Muscle of leg (tissue), 11 donors: ENCODE results near the gene GCH1. TPM values are rescaled to one million over a fixed set of nuclear protein-coding genes. Genes with fewer than 3 reads are reported as not detected.
"Not testable (repeated sequence)": the region's sequence is repeated elsewhere in the genome, so short reads cannot be mapped to it uniquely, and the experiment has no call there.

Source experiments
- DNase-seq: peaks from one replicate; pipeline ENCODE4 v3.0.0; 2013
- H3K27ac ChIP-seq: one replicate; pipeline ENCODE4 v1.5.1; 2013; ENCODE audit warnings: mild to moderate bottlenecking, low read length, control low read depth
- H3K27me3 ChIP-seq: one replicate; pipeline ENCODE4 v1.6.1; 2013; ENCODE audit warnings: low read length; ENCODE audit not compliant: control insufficient read depth, insufficient read depth
- H3K36me3 ChIP-seq: one replicate; pipeline ENCODE4 v1.6.1; 2013; ENCODE audit warnings: low read length; ENCODE audit not compliant: control insufficient read depth, insufficient read depth
- H3K4me1 ChIP-seq: one replicate; pipeline ENCODE4 v1.6.1; 2013; ENCODE audit warnings: low read length; ENCODE audit not compliant: control insufficient read depth, insufficient read depth
- H3K4me3 ChIP-seq: one replicate; pipeline ENCODE4 v1.5.1; 2013; ENCODE audit warnings: low read length, control low read depth
- H3K9me3 ChIP-seq: replicated peaks from 2 replicates; pipeline ENCODE4 v1.6.1; 2013; ENCODE audit warnings: low read depth, low read length; ENCODE audit not compliant: control insufficient read depth
- WGBS: methylation state at CpG from one replicate; pipeline ENCODE4 v1.1.5; 2013; ENCODE audit warnings: missing lambda C conversion rate; ENCODE audit not compliant: insufficient coverage; 5-methylcytosine and 5-hydroxymethylcytosine counted together
- polyA plus RNA-seq, 8 donors: library from polyadenylated mRNA; unstranded; fragments of 120-200 nt; gene quantifications; one replicate each; pipeline versions ENCODE4 v1.2.1 to v1.2.3, GENCODE V29; 2013; ENCODE audit warnings: inconsistent platforms in 1 of 8, low replicate concordance in 1 of 8; ENCODE audit not compliant: insufficient read length in 8 of 8, insufficient read depth in 1 of 8
- total RNA-seq: library from RNA; stranded (reverse); fragments of 120-200 nt; gene quantifications from one replicate; pipeline ENCODE4 v1.2.4, GENCODE V29; 2013

GCH1 gene
- total and polyA plus RNA-seq, 9 donors: 2.7 to 5.2 (median 4.2) TPM

GRCh38 chr14:54909817-54910558 lies 7.4 kb upstream of the GCH1 start:
- Histone ChIP-seq H3K27me3 (no peaks in the 10 kb centered on the region), H3K36me3 (no peaks in the 10 kb centered on the region), H3K4me1 (no peaks in the 10 kb centered on the region), H3K4me3 (no peak overlapping the region), H3K9me3 (no peaks in the 10 kb centered on the region), H3K27ac (no peak overlapping the region)
- DNase-seq: no peak
- WGBS: no CpG with 5 or more reads among the region's 5 CpGs

DNA sequence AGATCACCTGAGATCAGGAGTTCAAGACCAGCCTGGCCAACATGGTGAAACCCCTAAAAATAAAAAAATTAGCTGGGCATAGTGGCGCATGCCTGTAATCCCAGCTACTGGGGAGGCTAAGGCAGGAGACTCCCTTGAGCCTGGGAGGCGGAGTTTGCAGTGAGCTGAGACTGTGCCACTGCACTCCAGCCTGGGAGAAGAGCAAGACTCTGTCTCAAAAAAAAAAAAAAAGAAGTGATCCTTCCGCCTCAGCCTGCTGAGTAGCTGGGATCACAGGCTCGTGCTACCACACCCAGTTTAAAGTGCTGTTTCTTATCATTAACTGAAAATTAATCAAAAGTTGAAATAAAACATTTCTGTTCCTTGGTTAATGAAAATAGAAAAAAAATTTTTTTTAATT lies 6.3 kb upstream of the GCH1 start:
- not testable (repeated sequence) for H3K27ac ChIP-seq, H3K36me3 ChIP-seq, H3K9me3 ChIP-seq, H3K27me3 ChIP-seq, H3K4me1 ChIP-seq, H3K4me3 ChIP-seq, DNase-seq
- 95% methylated on average over 2 of the region's 4 CpGs for WGBS

- no peak for DNase-seq
- H3K36me3 ChIP-seq: no peaks in the 10 kb centered on the region
- no CpG with 5 or more reads among the region's 4 CpGs for WGBS
- no peak overlapping the region for H3K4me3 ChIP-seq
- H3K27ac ChIP-seq: no peak overlapping the region
- H3K4me1 ChIP-seq: peaks cover 2% of the 10 kb centered on the region
- H3K9me3 ChIP-seq: no peaks in the 10 kb centered on the region
- H3K27me3 ChIP-seq: peaks cover under 1% of the 10 kb centered on the region
Measured at GRCh38 chr14:54908190-54908589, 5.6 kb upstream of the GCH1 start.

- Histone ChIP-seq H3K9me3 (no peaks in the 10 kb centered on the region), H3K27me3 (peaks cover 17% of the 10 kb centered on the region), H3K27ac (no peak overlapping the region), H3K4me3 (no peak overlapping the region), H3K36me3 (no peaks in the 10 kb centered on the region), H3K4me1 (peaks cover 13% of the 10 kb centered on the region)
- DNase-seq: no peak
Measured at GRCh38 chr14:54906075-54906474, 3.4 kb upstream of the GCH1 start.

DNA sequence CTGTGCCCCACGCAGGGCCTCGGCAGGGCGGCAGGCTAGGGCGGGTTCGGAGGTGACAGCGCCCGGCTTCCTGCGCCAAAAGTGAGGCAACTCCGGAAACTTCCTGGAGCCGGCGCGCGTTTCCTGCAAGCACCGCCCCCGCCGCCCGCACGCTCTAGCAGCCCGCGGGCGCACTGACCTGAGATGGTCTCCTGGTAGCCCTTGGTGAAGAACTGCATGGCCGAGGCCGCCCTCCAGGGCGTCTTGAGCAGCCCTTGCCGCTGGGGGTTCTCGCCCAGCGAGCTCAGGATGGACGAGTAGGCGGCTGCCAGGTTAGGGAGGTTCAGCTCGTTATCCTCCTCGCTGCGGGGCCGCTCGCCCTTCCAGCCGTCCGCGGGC lies 494 bp downstream of the GCH1 start:
- peak overlapping the region; percentile 65 for H3K27ac ChIP-seq

GRCh38 chr14:54901380-54902142 lies 1.1 kb downstream of the GCH1 start:
- Histone ChIP-seq H3K4me3 (peak overlapping the region; percentile 84), H3K9me3 (no peaks in the 10 kb centered on the region), H3K27me3 (peaks cover 29% of the 10 kb centered on the region), H3K36me3 (no peaks in the 10 kb centered on the region), H3K4me1 (peaks cover 14% of the 10 kb centered on the region), H3K27ac (peak overlapping the region; percentile 29)
- 0% methylated on average over 29 of the region's 42 CpGs for WGBS
- DNase-seq: peak; percentile 16

More for the DNA sequence above, 494 bp downstream of the GCH1 start:
- Histone ChIP-seq H3K27me3 (peaks cover 29% of the 10 kb centered on the region), H3K4me3 (peak overlapping the region; percentile 84), H3K9me3 (no peaks in the 10 kb centered on the region), H3K4me1 (peaks cover 14% of the 10 kb centered on the region), H3K36me3 (no peaks in the 10 kb centered on the region)
- peak; percentile 70 for DNase-seq
- under 1% methylated on average over 37 of the region's 37 CpGs for WGBS

DNA sequence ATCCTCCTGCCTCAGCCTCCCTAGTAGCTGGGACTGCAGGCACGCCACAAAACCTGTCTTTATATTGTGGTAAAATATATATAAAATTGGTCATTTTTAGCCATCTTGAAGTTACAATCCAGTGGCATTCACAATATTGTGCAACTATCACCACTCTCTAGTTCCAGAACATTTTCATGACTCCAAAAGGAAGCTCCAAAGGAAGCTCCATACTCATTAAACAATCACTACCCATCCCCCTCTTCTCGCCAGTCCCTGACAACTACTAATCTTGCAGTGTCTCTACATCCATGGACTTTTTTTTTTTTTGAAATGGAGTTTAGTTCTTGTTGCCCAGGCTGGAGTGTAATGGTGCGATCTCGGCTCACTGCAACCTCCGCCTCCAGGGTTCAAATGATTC lies 3.1 kb downstream of the GCH1 start:
- H3K4me1 ChIP-seq: peaks cover 14% of the 10 kb centered on the region
- no peaks in the 10 kb centered on the region for H3K9me3 ChIP-seq
- H3K4me3 ChIP-seq: no peak overlapping the region
- no peak overlapping the region for H3K27ac ChIP-seq
- H3K27me3 ChIP-seq: peaks cover 29% of the 10 kb centered on the region
- H3K36me3 ChIP-seq: no peaks in the 10 kb centered on the region
- no peak for DNase-seq
- no CpG with 5 or more reads among the region's 5 CpGs for WGBS

GRCh38 chr14:54897809-54898555 lies 4.6 kb downstream of the GCH1 start:
- H3K4me3 ChIP-seq, H3K36me3 ChIP-seq, H3K4me1 ChIP-seq, DNase-seq, H3K27ac ChIP-seq, H3K9me3 ChIP-seq: not testable (repeated sequence)
- peaks cover 28% of the 10 kb centered on the region for H3K27me3 ChIP-seq
- no CpG with 5 or more reads among the region's 5 CpGs for WGBS

DNA sequence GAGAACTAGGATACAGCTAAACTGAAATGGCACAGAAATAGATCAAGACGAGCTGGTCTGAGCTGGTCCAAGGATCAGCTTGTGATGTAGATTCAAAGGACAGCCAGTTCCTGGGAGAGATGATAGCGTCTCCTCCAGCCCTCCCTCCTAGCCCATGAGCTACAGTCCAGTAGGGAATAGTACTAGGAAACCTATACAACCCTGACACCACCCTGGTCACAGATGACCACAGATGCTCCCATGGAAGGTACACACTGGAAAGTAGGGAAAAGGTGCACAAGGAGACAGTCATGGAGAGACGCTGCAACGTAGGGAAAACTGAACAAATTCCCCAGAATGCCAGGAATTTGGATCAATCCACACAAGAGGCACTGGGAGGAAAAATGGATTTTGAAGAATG lies 6.9 kb downstream of the GCH1 start:
- Histone ChIP-seq H3K27ac (no peak overlapping the region), H3K4me3 (no peak overlapping the region), H3K27me3 (peaks cover 11% of the 10 kb centered on the region), H3K9me3 (no peaks in the 10 kb centered on the region), H3K36me3 (no peaks in the 10 kb centered on the region), H3K4me1 (no peaks in the 10 kb centered on the region)
- 83% methylated on average over 1 of the region's 4 CpGs for WGBS
- no peak for DNase-seq

- no CpG with 5 or more reads among the region's 3 CpGs for WGBS
- peaks cover 6% of the 10 kb centered on the region for H3K27me3 ChIP-seq
- H3K27ac ChIP-seq: no peak overlapping the region
- H3K4me3 ChIP-seq: no peak overlapping the region
- no peaks in the 10 kb centered on the region for H3K36me3 ChIP-seq
- no peaks in the 10 kb centered on the region for H3K4me1 ChIP-seq
- no peak for DNase-seq
- no peaks in the 10 kb centered on the region for H3K9me3 ChIP-seq
Measured at GRCh38 chr14:54894995-54895394, 7.6 kb downstream of the GCH1 start.
